Ectodermal cell (in vitro differentiated cells): ENCODE measurements around the gene UPK1A.
A peak's percentile ranks its signal among the peaks of the same experiment; 100 is the strongest.

ENCODE experiments used
- H3K27ac ChIP-seq: 2 replicates; pipeline ENCODE4 v1.7.0; 2013; ENCODE audit warnings: mild to moderate bottlenecking, low read depth, low read length; ENCODE audit not compliant: insufficient read depth, poor library complexity, severe bottlenecking
- H3K27me3 ChIP-seq: 2 replicates; pipeline ENCODE4 v1.7.0; 2013; ENCODE audit warnings: mild to moderate bottlenecking, low read length; ENCODE audit not compliant: insufficient read depth, control insufficient read depth, poor library complexity, severe bottlenecking
- H3K36me3 ChIP-seq: one replicate; pipeline ENCODE4 v1.7.0; 2013; ENCODE audit warnings: low read length; ENCODE audit not compliant: control insufficient read depth, insufficient read depth
- H3K4me1 ChIP-seq: one replicate; pipeline ENCODE4 v1.7.0; 2013; ENCODE audit warnings: low read length; ENCODE audit not compliant: control insufficient read depth, insufficient read depth
- H3K4me3 ChIP-seq: 2 replicates; pipeline ENCODE4 v1.7.0; 2013; ENCODE audit warnings: low read depth, low read length, control low read depth; ENCODE audit not compliant: insufficient read depth
- H3K9me3 ChIP-seq: 2 replicates; pipeline ENCODE4 v1.7.0; 2013; ENCODE audit warnings: mild to moderate bottlenecking, low read length, moderate library complexity; ENCODE audit not compliant: control insufficient read depth
- WGBS, 2 experiments: methylation state at CpG; one replicate each; pipeline ENCODE4 v1.1.7; 2013; ENCODE audit warnings: missing lambda C conversion rate in 2 of 2; 5-methylcytosine and 5-hydroxymethylcytosine counted together

The UPK1A gene

DNA sequence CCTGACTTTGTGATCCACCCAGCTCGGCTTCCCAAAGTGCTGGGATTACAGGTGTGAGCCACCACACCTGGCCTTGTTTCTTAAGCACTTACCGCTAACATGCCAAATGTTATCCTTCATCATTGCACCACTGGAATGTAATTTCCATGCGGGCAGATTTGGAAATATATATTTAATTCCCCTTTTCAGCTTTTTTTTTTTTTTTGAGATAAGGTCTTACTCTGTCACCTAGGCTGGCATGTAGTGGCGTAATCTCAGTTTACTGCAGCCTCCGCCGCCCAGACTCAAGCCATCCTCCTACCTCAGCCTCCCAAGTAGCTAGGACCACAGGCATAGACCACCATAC, 4.3 kb upstream of the UPK1A start:
- WGBS, 2 experiments: 95% methylated on average over 6 of the region's 6 CpGs
- H3K36me3 ChIP-seq: peaks cover 14% of the 10 kb centered on the region
- no peaks in the 10 kb centered on the region for H3K9me3 ChIP-seq
- no peak overlapping the region for H3K4me3 ChIP-seq
- H3K27ac ChIP-seq: no peak overlapping the region
- no peaks in the 10 kb centered on the region for H3K27me3 ChIP-seq
- no peaks in the 10 kb centered on the region for H3K4me1 ChIP-seq

DNA sequence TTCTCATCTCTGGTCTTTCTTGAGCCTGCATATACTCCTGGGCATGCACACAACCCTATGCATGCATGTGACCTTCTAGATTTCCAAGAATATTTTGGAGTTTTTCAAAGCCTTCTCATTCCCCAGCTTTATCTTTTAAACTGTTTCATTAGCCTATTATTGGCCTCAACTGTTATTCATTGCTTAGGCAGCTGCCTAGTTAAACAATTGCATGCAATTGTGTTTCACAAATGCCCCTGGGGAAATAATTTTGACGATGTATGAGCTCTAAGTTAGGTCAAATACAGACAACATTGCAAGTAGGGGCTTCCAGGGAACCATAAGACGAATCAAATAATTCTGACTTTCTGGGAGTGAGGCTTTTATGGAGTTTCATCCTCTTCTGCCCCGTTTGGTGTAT, 2.3 kb upstream of the UPK1A start:
- H3K36me3 ChIP-seq: no peaks in the 10 kb centered on the region
- no peak overlapping the region for H3K27ac ChIP-seq
- H3K4me3 ChIP-seq: no peak overlapping the region
- WGBS, 2 experiments: 81% methylated on average over 3 of the region's 3 CpGs
- H3K4me1 ChIP-seq: no peaks in the 10 kb centered on the region
- peaks cover under 1% of the 10 kb centered on the region for H3K27me3 ChIP-seq
- H3K9me3 ChIP-seq: no peaks in the 10 kb centered on the region

DNA sequence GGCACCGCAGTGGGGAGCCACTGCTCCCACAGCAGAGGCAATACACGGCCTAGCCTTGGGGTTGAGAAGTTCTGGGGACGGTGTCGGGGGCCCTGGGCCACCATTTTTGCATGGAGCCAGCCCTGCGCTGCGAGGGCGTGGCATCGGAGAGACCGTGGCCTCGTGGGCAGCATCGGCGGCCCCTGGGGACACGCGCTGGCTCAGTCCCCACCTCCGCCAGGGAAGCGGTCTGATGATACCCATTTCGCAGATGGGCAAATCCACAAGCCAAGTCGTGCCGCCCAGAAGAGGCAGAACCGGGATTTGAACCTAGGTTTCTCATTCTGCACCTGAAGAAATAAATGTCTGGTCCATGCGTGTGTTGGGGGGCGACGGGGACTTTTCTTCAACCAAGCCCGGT, 1.2 kb upstream of the UPK1A start:
- WGBS, 2 experiments: 92 to 94% methylated on average over 24 of the region's 24 CpGs

DNA sequence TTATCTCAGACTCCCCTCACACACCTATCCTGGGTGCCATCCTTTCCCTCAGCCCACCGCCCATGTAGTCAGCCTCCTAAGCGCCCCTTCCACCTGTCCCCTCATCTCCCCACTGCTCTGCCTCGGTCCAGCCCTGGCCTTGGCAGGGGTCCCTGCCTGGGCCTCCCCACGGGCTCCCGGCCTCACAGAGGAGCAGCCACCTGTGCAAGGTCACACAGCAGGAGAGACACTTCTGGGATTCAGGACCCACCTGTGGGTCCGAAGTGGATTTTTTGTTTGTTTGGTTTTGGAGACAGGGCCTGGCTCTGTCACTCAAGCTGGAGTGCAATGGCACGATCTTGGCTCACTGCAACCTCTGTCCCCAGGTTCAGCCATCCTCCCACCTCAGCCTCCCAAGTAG, 713 bp upstream of the UPK1A start:
- Histone ChIP-seq H3K27me3 (peaks cover 11% of the 10 kb centered on the region), H3K4me3 (no peak overlapping the region), H3K4me1 (no peaks in the 10 kb centered on the region), H3K36me3 (no peaks in the 10 kb centered on the region), H3K9me3 (no peaks in the 10 kb centered on the region), H3K27ac (no peak overlapping the region)
- WGBS, 2 experiments: 89% methylated on average over 7 of the region's 7 CpGs

More for the DNA sequence above, 1.2 kb upstream of the UPK1A start:
- Histone ChIP-seq H3K4me3 (no peak overlapping the region), H3K27ac (no peak overlapping the region), H3K27me3 (peaks cover 11% of the 10 kb centered on the region), H3K9me3 (no peaks in the 10 kb centered on the region), H3K36me3 (no peaks in the 10 kb centered on the region), H3K4me1 (no peaks in the 10 kb centered on the region)

DNA sequence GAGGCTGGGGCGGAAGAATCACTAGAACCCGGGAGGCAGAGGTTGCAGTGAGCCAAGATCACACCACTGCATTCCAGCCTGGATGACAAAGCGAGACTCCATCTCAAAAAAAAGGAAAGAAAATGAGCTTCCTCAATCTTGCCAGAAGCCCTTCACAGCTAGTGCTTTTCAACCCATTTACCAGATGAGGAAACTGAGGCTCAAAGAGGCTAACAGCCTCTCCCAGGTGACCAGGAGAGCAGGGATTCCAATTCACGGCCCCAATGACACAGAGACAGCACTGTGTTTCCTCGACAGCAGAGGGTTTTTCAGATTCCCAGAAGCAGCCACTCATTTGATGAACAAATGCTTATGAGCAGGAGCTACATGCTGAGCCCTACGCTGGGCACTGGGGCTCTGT, 3.2 kb downstream of the UPK1A start:
- Histone ChIP-seq H3K4me3 (no peak overlapping the region), H3K27me3 (peaks cover 35% of the 10 kb centered on the region), H3K4me1 (no peaks in the 10 kb centered on the region), H3K36me3 (no peaks in the 10 kb centered on the region), H3K27ac (no peak overlapping the region), H3K9me3 (no peaks in the 10 kb centered on the region)
- 77 to 80% methylated on average over 6 of the region's 6 CpGs for WGBS, 2 experiments

DNA sequence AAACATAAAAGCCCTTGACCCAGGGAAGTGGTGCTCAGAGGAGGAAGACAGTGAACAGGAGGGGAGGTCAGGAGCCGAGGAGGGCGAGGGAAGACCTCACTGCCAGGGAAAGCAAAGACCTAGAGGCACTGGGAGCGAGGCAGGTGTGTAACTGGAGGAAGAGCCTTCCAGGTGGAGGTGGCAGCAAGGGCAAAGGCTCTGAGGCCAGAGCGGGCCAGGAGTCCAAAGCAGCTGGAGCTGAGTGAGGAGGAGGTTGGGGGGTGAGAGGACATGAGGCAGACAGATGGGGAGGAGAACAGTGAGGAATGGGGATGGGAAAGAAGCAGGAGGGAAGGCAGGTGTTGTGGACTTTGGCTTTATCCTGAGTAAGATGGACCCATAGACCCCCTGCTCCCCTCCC, 3.7 kb downstream of the UPK1A start:
- 69 to 70% methylated on average over 4 of the region's 4 CpGs for WGBS, 2 experiments
- Histone ChIP-seq H3K36me3 (no peaks in the 10 kb centered on the region), H3K27ac (no peak overlapping the region), H3K4me1 (no peaks in the 10 kb centered on the region), H3K9me3 (no peaks in the 10 kb centered on the region), H3K4me3 (no peak overlapping the region), H3K27me3 (peaks cover 35% of the 10 kb centered on the region)

DNA sequence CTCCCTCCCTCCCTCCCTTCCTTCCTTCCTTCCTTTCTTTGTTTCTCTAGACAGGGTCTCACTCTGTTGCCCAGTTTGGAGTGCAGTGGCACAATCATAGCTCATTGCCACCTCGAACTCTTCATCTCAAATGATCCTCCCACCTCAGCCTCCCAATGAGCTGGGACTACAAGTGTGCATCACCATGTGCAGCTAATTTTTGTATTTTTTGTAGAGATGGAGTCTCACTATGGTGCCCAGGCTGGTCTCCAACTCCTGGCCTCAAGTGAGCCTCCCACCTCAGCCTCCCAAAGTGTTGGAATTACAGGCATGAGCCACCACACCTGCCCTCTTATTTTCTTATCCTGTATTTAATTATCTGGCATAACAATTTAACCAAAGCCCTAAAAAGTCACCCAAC, 4.4 kb downstream of the UPK1A start:
- WGBS, 2 experiments: 88 to 93% methylated on average over 1 of the region's 1 CpG
- Histone ChIP-seq H3K4me1 (no peaks in the 10 kb centered on the region), H3K36me3 (no peaks in the 10 kb centered on the region), H3K4me3 (no peak overlapping the region), H3K9me3 (no peaks in the 10 kb centered on the region), H3K27me3 (peaks cover 37% of the 10 kb centered on the region), H3K27ac (no peak overlapping the region)

DNA sequence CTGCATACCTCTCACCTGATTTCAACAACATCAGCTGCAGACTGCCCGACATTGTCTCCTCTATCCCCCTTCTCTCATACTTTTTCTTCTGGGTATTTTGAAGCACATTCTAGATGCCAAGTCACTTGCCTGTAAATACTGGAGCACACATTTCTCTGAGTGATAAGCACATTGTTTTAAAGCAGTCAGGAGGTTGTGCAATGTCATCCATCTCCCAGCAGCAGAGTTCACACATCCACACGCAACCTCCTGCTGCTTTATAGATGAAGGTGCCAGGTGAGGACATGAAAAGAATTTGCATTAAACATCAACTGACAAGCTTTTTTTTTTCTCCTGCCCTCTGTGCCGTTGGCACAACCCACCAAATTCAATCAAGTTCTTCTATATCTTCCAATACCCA, 5.5 kb downstream of the UPK1A start:
- H3K4me1 ChIP-seq: no peaks in the 10 kb centered on the region
- no peaks in the 10 kb centered on the region for H3K9me3 ChIP-seq
- no peak overlapping the region for H3K27ac ChIP-seq
- peaks cover 40% of the 10 kb centered on the region for H3K27me3 ChIP-seq
- WGBS, 2 experiments: 75 to 81% methylated on average over 3 of the region's 3 CpGs
- no peaks in the 10 kb centered on the region for H3K36me3 ChIP-seq
- no peak overlapping the region for H3K4me3 ChIP-seq

DNA sequence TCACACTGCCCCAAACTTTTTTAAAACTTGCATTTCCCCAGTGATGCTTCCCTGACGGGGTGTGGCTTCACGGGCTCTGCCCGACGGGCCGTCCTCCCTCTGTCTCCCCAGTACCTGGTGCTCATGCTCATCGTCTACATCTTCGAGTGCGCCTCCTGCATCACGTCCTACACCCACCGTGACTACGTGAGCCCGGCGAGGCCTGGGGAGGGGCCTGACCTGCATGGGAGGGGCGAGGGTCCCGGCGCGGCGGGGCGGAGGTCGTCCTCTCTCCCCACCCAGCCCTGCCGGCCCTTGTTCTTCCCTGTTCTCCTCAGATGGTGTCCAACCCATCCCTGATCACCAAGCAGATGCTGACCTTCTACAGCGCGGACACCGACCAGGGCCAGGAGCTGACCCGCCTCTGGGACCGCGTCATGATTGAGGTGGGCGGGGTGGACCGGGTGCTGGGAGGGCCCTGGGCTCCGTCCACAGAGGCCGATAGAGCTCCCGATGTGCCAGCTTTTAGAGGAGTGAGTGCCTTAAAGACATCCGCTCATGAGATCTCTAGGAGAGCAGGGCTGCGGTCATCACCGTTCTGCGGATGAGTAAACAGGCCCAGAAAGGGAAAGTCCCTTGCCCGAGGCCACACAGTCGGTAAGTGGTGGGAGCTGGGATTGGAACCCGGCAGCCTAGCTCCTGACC, 6.9 kb downstream of the UPK1A start:
- Histone ChIP-seq H3K4me1 (no peaks in the 10 kb centered on the region), H3K9me3 (no peaks in the 10 kb centered on the region), H3K36me3 (no peaks in the 10 kb centered on the region), H3K4me3 (peak overlapping the region; percentile 42), H3K27ac (no peak overlapping the region), H3K27me3 (peaks cover 40% of the 10 kb centered on the region)
- WGBS, 2 experiments: 3 to 6% methylated on average over 38 to 39 of the region's 39 CpGs

DNA sequence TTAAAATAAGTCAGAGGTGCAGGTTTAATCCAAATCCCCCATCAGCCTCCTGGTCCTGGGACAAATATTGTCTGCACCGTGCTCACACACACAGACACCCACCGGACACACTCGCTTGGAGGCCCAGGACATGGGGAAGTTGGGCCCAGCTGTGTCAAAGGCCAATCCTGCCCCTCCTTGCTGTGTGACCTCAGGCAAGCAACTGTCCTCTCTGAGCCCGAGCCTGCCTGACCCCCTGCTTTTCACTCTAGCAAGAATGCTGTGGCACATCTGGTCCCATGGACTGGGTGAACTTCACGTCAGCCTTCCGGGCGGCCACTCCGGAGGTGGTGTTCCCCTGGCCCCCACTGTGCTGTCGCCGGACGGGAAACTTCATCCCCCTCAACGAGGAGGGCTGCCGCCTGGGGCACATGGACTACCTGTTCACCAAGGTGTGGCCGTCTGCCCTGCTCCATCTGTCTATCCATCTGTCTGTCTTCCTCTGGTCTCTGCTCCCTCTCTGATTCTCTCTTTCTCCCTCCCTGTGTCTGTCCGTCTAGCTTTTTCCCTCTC, 9.3 kb downstream of the UPK1A start:
- WGBS, 2 experiments: 83 to 86% methylated on average over 15 of the region's 15 CpGs
- H3K4me1 ChIP-seq: no peaks in the 10 kb centered on the region
- H3K27ac ChIP-seq: no peak overlapping the region
- no peaks in the 10 kb centered on the region for H3K36me3 ChIP-seq
- H3K9me3 ChIP-seq: no peaks in the 10 kb centered on the region
- H3K27me3 ChIP-seq: peaks cover 29% of the 10 kb centered on the region
- no peak overlapping the region for H3K4me3 ChIP-seq
